Astrocyte (in vitro differentiated cells and primary cell): ENCODE data around the gene C1orf21.

Experiments
- EZH2 ChIP-seq: IDR thresholded peaks from 2 replicates; pipeline ENCODE4 v1.6.1; 2012; ENCODE audit warnings: mild to moderate bottlenecking, low read length, inconsistent platforms; ENCODE audit not compliant: insufficient read depth
- TF ChIP-seq, protein P1 (sequence below): IDR thresholded peaks from 2 replicates; pipeline ENCODE4 v1.5.1; 2011; ENCODE audit warnings: low read depth, mild to moderate bottlenecking, inconsistent platforms, low read length, moderate library complexity; ENCODE audit not compliant: insufficient read depth

DNA sequence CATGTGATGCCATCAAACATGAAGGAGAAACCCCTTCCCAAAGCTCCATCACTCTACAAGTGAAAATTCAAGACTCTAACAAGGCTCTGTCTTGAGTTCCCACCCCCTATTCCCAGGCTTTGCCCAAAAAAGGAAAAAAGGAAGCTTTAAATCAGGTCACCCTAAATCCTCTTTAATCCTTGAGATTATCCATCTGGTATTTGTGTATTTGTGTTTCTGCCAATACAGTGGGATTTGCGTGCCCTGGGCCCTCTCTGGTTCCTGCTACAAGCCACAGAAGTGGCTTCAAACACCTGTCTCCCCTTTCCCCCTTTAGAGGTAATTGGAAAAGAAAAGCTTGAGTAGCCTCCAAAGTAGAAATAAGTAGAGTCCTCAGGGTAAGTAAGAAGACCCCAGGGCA lies 247.5 kb downstream of the C1orf21 start:
- no peak for TF ChIP-seq EZH2
- TF ChIP-seq, protein P1, sequence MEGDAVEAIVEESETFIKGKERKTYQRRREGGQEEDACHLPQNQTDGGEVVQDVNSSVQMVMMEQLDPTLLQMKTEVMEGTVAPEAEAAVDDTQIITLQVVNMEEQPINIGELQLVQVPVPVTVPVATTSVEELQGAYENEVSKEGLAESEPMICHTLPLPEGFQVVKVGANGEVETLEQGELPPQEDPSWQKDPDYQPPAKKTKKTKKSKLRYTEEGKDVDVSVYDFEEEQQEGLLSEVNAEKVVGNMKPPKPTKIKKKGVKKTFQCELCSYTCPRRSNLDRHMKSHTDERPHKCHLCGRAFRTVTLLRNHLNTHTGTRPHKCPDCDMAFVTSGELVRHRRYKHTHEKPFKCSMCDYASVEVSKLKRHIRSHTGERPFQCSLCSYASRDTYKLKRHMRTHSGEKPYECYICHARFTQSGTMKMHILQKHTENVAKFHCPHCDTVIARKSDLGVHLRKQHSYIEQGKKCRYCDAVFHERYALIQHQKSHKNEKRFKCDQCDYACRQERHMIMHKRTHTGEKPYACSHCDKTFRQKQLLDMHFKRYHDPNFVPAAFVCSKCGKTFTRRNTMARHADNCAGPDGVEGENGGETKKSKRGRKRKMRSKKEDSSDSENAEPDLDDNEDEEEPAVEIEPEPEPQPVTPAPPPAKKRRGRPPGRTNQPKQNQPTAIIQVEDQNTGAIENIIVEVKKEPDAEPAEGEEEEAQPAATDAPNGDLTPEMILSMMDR = no peak
